CD4-positive, alpha-beta T cell treated with Interleukin-4 for 1 hour (primary cell): Measurements from ENCODE around the gene PKNOX2.
A peak's percentile ranks its signal among the peaks of the same experiment; 100 is the strongest.

Experiments
- DNase-seq, 2 donors: peaks; one replicate each; pipeline ENCODE4 v3.0.0-alpha.2; 2020 to 2022

Gene PKNOX2

GRCh38 chr11:125164422-125165110 lies at the start of gene PKNOX2:
TSS of gene PKNOX2 (plus strand) at chr11:125164751. CDS start at chr11:125351306, 186,555 bp downstream.
- peak; percentile 43 to 53 for DNase-seq

GRCh38 chr11:125117429-125117828 lies 47.1 kb upstream of the PKNOX2 start:
- no peak for DNase-seq

GRCh38 chr11:125123194-125123946 lies 41.2 kb upstream of the PKNOX2 start:
- DNase-seq: no peak

GRCh38 chr11:125123947-125124617 lies 40.5 kb upstream of the PKNOX2 start:
- DNase-seq: peak; percentile 38 to 44

GRCh38 chr11:125124618-125124992 lies 39.9 kb upstream of the PKNOX2 start:
- no peak for DNase-seq

GRCh38 chr11:125128450-125128849 lies 36.1 kb upstream of the PKNOX2 start:
- DNase-seq: no peak

- DNase-seq: no peak
Observed at GRCh38 chr11:125129316-125129993, 35.1 kb upstream of the PKNOX2 start.

GRCh38 chr11:125132071-125132470 lies 32.5 kb upstream of the PKNOX2 start:
- no peak for DNase-seq

- DNase-seq: no peak
Observed at GRCh38 chr11:125132596-125132995, 32.0 kb upstream of the PKNOX2 start.

- no peak for DNase-seq
Observed at GRCh38 chr11:125136001-125136400, 28.6 kb upstream of the PKNOX2 start.

GRCh38 chr11:125138966-125139365 lies 25.6 kb upstream of the PKNOX2 start:
- no peak for DNase-seq

GRCh38 chr11:125139778-125140177 lies 24.8 kb upstream of the PKNOX2 start:
- DNase-seq: no peak

- no peak for DNase-seq
Observed at GRCh38 chr11:125140233-125140632, 24.3 kb upstream of the PKNOX2 start.

- DNase-seq: no peak
Observed at GRCh38 chr11:125141178-125141577, 23.4 kb upstream of the PKNOX2 start.

- DNase-seq: peak; percentile 44 to 48
Observed at GRCh38 chr11:125141686-125142535, 22.6 kb upstream of the PKNOX2 start.

GRCh38 chr11:125146232-125146631 lies 18.3 kb upstream of the PKNOX2 start:
- DNase-seq: no peak

GRCh38 chr11:125147280-125147679 lies 17.3 kb upstream of the PKNOX2 start:
- no peak for DNase-seq

- no peak for DNase-seq
Observed at GRCh38 chr11:125148011-125148410, 16.5 kb upstream of the PKNOX2 start.

- no peak for DNase-seq
Observed at GRCh38 chr11:125148743-125149142, 15.8 kb upstream of the PKNOX2 start.

- DNase-seq: no peak
Observed at GRCh38 chr11:125153837-125154236, 10.7 kb upstream of the PKNOX2 start.

GRCh38 chr11:125154378-125155099 lies 10.0 kb upstream of the PKNOX2 start:
- no peak for DNase-seq

- DNase-seq: no peak
Observed at GRCh38 chr11:125155100-125155444, 9.5 kb upstream of the PKNOX2 start.
